HCT116 (cell line): ENCODE data around the gene ABHD3. TPM values are rescaled to one million over a fixed set of nuclear protein-coding genes. Genes with fewer than 3 reads are reported as not detected.

Experiments
- ATAC-seq: fragments of 200-7000 bp; cut with Tn5 transposase; 2 replicates; pipeline ENCODE4 v1.9.1; 2020; ENCODE audit warnings: mild to moderate bottlenecking, moderate library complexity
- BruUV-seq: library from RNA; stranded (reverse); fragments of 400-500 nt; replicated peaks from 2 replicates; lab custom pipeline; 2021; lab: Mats Ljungman, UMichigan
- CTCF ChIA-PET: fragments of 300-600 bp; sonication (Branson Sonifier 250); formaldehyde crosslinking; loops from one replicate; lab custom pipeline; 2021; ENCODE audit warnings: antibody characterized with exemption; lab: Charles Lee
- POLR2A ChIA-PET: fragments of 300-600, 350-600 bp; sonication (Branson Sonifier 250); formaldehyde crosslinking; loops from one replicate; lab custom pipeline; 2021; ENCODE audit warnings: antibody characterized with exemption; lab: Charles Lee
- RAD21 ChIA-PET, 2 experiments: fragments of 300-600 bp; sonication (Branson Sonifier 250); formaldehyde crosslinking; loops; one replicate each; lab custom pipeline; 2023; ENCODE audit warnings: low total read pairs in 2 of 2; ENCODE audit not compliant: uncharacterized antibody in 2 of 2, unreplicated experiment in 2 of 2, low non-redundant PET in 1 of 2; lab: Charles Lee
- DNase-seq: peaks from one replicate; pipeline ENCODE4 v3.0.0-alpha.2; 2010; ENCODE audit warnings: low read depth, low spot score
- H2AFZ ChIP-seq: fragments of 200-600 bp; shearing (Covaris generic), sonication (generic); 2 replicates; pipeline ENCODE4 v1.6.1; 2017; ENCODE audit warnings: low read depth, mixed run types, mixed read lengths, antibody characterized with exemption, low read length; ENCODE audit not compliant: poor library complexity, severe bottlenecking
- H3K27ac ChIP-seq: 2 replicates; pipeline ENCODE4 v1.5.1; 2012; ENCODE audit warnings: low read depth, low read length
- H3K27me3 ChIP-seq: fragments of 200-600 bp; sonication (generic); 2 replicates; pipeline ENCODE4 v1.6.1; 2016; ENCODE audit warnings: mixed run types, low read length, mixed read lengths; ENCODE audit not compliant: insufficient read depth
- H3K36me3 ChIP-seq, 2 experiments: fragments of 200-500 bp in 1 of 2; fragments of 200-600 bp in 1 of 2; sonication (Bioruptor generic) in 1 of 2; sonication (generic) in 1 of 2; 2 replicates each; pipeline versions ENCODE4 v1.5.1 to v1.6.1; 2014 to 2016; ENCODE audit warnings: low read length in 2 of 2, inconsistent platforms in 1 of 2, mixed read lengths in 1 of 2, mixed run types in 1 of 2; ENCODE audit not compliant: insufficient read depth in 2 of 2, control insufficient read depth in 1 of 2
- H3K4me1 ChIP-seq, 2 experiments: fragments of 200-600 bp in 1 of 2; sonication (generic) in 1 of 2; 2 replicates each; pipeline versions ENCODE4 v1.5.1 to v1.6.1; 2012 to 2017; ENCODE audit warnings: low read length in 2 of 2, inconsistent platforms in 1 of 2, mild to moderate bottlenecking in 1 of 2, mixed read lengths in 1 of 2, mixed run types in 1 of 2, moderate library complexity in 1 of 2; ENCODE audit not compliant: insufficient read depth in 2 of 2, control insufficient read depth in 1 of 2
- H3K4me2 ChIP-seq: fragments of 200-600 bp; sonication (generic); 2 replicates; pipeline ENCODE4 v1.6.1; 2017; ENCODE audit warnings: mixed run types, low read length, mixed read lengths
- H3K4me3 ChIP-seq, 2 experiments: fragments of 200-600 bp in 1 of 2; sonication (generic) in 1 of 2; replicated peaks in 1 of 2; 2 replicates each; pipeline ENCODE4 v1.5.1; 2011 to 2016; ENCODE audit warnings: low read length in 2 of 2, control low read depth in 1 of 2, low read depth in 1 of 2, mild to moderate bottlenecking in 1 of 2, mixed read lengths in 1 of 2, mixed run types in 1 of 2
- H3K79me2 ChIP-seq: fragments of 200-600 bp; sonication (generic); 2 replicates; pipeline ENCODE4 v1.6.1; 2017; ENCODE audit warnings: mild to moderate bottlenecking, mixed run types, low read length, moderate library complexity, mixed read lengths; ENCODE audit not compliant: insufficient read depth
- H3K9ac ChIP-seq: fragments of 200-600 bp; sonication (generic); 2 replicates; pipeline ENCODE4 v1.6.1; 2016; ENCODE audit warnings: low read length, mixed read lengths
- H3K9me2 ChIP-seq: fragments of 200-600 bp; sonication (generic), shearing (Covaris generic); 2 replicates; pipeline ENCODE4 v1.6.1; 2017; ENCODE audit warnings: mixed run types, mild to moderate bottlenecking, moderate library complexity; ENCODE audit not compliant: insufficient read depth
- H3K9me3 ChIP-seq, 2 experiments: fragments of 200-500 bp in 1 of 2; fragments of 200-600 bp in 1 of 2; sonication (Bioruptor generic) in 1 of 2; sonication (generic) in 1 of 2; 2 replicates each; pipeline ENCODE4 v1.6.1; 2014 to 2017; ENCODE audit warnings: low read length in 2 of 2, mixed read lengths in 2 of 2, inconsistent platforms in 1 of 2, low read depth in 1 of 2, mild to moderate bottlenecking in 1 of 2, mixed run types in 1 of 2, moderate library complexity in 1 of 2; ENCODE audit not compliant: control insufficient read depth in 1 of 2, insufficient read depth in 1 of 2
- H4K20me1 ChIP-seq: fragments of 200-600 bp; sonication (generic), shearing (Covaris generic); 2 replicates; pipeline ENCODE4 v1.6.1; 2017; ENCODE audit warnings: mixed run types, mild to moderate bottlenecking, moderate library complexity; ENCODE audit not compliant: insufficient read depth
- CBX3 ChIP-seq: IDR thresholded peaks from 2 replicates; pipeline ENCODE4 v1.6.1; 2012; ENCODE audit warnings: low read depth
- CEBPB ChIP-seq: IDR thresholded peaks from 2 replicates; pipeline ENCODE4 v1.6.1; 2012; ENCODE audit warnings: low read depth
- EGR1 ChIP-seq: IDR thresholded peaks from 2 replicates; pipeline ENCODE4 v1.6.1; 2012; ENCODE audit warnings: low read depth
- RAD21 ChIP-seq: IDR thresholded peaks from 2 replicates; pipeline ENCODE4 v1.6.1; 2012; ENCODE audit warnings: low read depth, mild to moderate bottlenecking
- SP1 ChIP-seq: IDR thresholded peaks from 2 replicates; pipeline ENCODE4 v1.6.1; 2012; ENCODE audit warnings: low read depth
- SRF ChIP-seq: IDR thresholded peaks from 2 replicates; pipeline ENCODE4 v1.6.1; 2012; ENCODE audit warnings: low read depth
- TCF7L2 ChIP-seq: IDR thresholded peaks from 2 replicates; pipeline ENCODE4 v1.7.0; 2011; ENCODE audit warnings: borderline replicate concordance, inconsistent platforms; ENCODE audit not compliant: insufficient read depth, insufficient read length; ENCODE audit errors: extremely low read depth
- ZFX ChIP-seq: fragments of 450-650 bp; IDR thresholded peaks from 2 replicates; pipeline ENCODE4 v1.6.1; 2017
- intact Hi-C: fragments of 100-400 bp; cut with micrococcal nuclease; formaldehyde crosslinking; loops from 2 replicates; pipeline ENCODE4 v1.10.0; 2022
- total RNA-seq: library from RNA; stranded (reverse); gene quantifications from one replicate; pipeline ENCODE4 v1.2.1, GENCODE V29; 2021; ENCODE audit not compliant: unreplicated experiment
- TF ChIP-seq, protein P1 (sequence below), 3 experiments: fragments of 200-600 bp in 1 of 3; sonication (generic) in 1 of 3; IDR thresholded peaks in 2 of 3; conservative IDR thresholded peaks in 1 of 3; 2 replicates each; pipeline ENCODE4 v1.5.1; 2012 to 2017; ENCODE audit warnings: low read depth in 2 of 3, low read length in 2 of 3, antibody characterized with exemption in 1 of 3, borderline replicate concordance in 1 of 3, control low read depth in 1 of 3, mild to moderate bottlenecking in 1 of 3, mixed read lengths in 1 of 3, mixed run types in 1 of 3, moderate library complexity in 1 of 3; ENCODE audit not compliant: insufficient read depth in 1 of 3
- TF ChIP-seq, protein P2 (sequence below): IDR thresholded peaks from 2 replicates; pipeline ENCODE4 v1.6.1; 2012

ABHD3 gene
- total RNA-seq, 1 experiment from 2014 or later, result 29.9 TPM

DNA sequence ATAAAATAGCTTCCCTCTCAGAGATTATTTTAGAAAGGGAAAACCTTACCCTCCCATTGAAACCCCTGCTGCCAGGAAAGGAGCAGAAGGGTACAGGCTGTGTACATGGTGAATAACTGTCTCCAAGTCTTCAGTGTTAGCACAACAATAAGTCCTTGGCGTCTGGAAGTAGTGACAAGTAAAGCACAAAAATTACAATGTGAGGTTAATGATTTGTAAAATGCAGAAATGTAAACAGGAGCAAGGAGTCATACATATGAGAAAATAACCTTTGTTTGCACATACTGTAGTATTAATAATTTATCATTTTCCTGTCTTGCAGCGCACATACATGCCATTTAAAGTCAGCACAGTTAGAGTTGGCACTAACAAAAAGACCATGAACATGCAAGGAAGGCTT is 40.5 kb downstream of the ABHD3 start (continued):
- TF ChIP-seq, protein P1, sequence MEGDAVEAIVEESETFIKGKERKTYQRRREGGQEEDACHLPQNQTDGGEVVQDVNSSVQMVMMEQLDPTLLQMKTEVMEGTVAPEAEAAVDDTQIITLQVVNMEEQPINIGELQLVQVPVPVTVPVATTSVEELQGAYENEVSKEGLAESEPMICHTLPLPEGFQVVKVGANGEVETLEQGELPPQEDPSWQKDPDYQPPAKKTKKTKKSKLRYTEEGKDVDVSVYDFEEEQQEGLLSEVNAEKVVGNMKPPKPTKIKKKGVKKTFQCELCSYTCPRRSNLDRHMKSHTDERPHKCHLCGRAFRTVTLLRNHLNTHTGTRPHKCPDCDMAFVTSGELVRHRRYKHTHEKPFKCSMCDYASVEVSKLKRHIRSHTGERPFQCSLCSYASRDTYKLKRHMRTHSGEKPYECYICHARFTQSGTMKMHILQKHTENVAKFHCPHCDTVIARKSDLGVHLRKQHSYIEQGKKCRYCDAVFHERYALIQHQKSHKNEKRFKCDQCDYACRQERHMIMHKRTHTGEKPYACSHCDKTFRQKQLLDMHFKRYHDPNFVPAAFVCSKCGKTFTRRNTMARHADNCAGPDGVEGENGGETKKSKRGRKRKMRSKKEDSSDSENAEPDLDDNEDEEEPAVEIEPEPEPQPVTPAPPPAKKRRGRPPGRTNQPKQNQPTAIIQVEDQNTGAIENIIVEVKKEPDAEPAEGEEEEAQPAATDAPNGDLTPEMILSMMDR (IDR thresholded peaks at IDR 0.05 in 2 of 3, conservative IDR thresholded peaks at IDR 0.05 in 1 of 3; ENCODE audit: borderline replicate concordance in 1 of 3, insufficient read depth in 1 of 3, low read depth in 2 of 3, low read length in 2 of 3), result no peak
- no peak for TF ChIP-seq EGR1
- no peak for TF ChIP-seq CBX3
- TF ChIP-seq, protein P2, sequence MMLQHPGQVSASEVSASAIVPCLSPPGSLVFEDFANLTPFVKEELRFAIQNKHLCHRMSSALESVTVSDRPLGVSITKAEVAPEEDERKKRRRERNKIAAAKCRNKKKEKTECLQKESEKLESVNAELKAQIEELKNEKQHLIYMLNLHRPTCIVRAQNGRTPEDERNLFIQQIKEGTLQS, result no peak
- no peak for TF ChIP-seq ZFX

DNA sequence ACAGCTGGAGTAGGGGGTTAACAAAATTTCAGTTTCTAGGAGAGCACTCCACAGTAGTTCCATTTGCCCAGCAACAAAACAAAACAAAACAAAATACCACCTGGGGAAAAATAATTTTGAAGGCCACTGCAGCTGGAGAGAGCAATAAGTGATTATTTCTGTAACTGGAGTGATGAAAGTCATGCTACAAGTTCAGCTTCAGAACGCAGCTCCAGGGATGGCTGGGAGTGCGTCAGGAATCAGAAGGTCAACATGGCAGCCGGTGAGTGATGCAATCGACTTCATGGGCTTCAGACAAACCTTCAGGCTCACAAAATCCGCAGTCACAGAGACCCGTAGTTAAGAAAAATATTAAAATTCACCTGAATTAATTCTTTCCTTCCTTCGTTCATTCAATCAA is 41.0 kb downstream of the ABHD3 start:
- intact Hi-C loops, result no loop called here
- H3K9me3 ChIP-seq, result no peaks in the 10 kb centered on the region
- TF ChIP-seq TCF7L2, result no peak
- no peak for TF ChIP-seq EGR1
- TF ChIP-seq CEBPB, result no peak
- TF ChIP-seq RAD21, result no peak
- TF ChIP-seq SRF, result no peak
- TF ChIP-seq SP1, result no peak
- TF ChIP-seq, all 23 proteins: peak for 0
- no peak overlapping the region for H2AFZ ChIP-seq
- H3K4me2 ChIP-seq, result no peak overlapping the region
- H3K4me1 ChIP-seq, result peaks cover 8 to 13% of the 10 kb centered on the region in 2 experiments
- no peaks in the 10 kb centered on the region for H4K20me1 ChIP-seq
- H3K4me3 ChIP-seq, result no peak overlapping the region
- no peak for DNase-seq
- ChIA-PET CTCF (no interaction called here), RAD21 (no interaction called here), POLR2A (no interaction called here)
- no peaks in the 10 kb centered on the region for H3K27me3 ChIP-seq
- no peak overlapping the region for H3K9ac ChIP-seq
- H3K79me2 ChIP-seq, result no peaks in the 10 kb centered on the region
- peaks cover 0 to 6% of the 10 kb centered on the region in 2 experiments; a peak in 2 of 4 replicates for H3K36me3 ChIP-seq
- H3K27ac ChIP-seq, result no peak overlapping the region
- ATAC-seq, result no peak
- H3K9me2 ChIP-seq, result no peaks in the 10 kb centered on the region
- BruUV-seq, result no TSS peak
